Measurements from ENCODE around the gene EFCAB9.

Gene EFCAB9

DNA sequence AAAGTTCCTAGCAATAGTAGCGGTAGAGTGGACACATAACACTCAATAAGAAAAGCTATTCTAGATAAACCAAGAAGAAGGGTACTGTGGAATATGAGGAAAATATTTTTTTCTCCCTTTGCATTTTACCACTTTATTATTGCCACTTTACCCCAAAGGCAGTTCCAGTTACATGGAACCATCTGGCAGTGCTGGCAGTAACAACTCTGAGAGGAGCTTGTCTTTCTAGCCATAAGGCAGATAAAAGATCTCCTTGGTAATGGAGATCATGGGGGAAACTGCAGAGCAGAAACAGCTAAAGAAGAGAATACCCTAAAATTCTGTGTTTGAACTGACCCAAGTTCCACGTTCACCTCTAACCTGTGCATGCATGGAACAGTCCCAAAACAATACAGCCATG is 51.1 kb downstream of the EFCAB9 start:
- DNase-seq = no peak

DNA sequence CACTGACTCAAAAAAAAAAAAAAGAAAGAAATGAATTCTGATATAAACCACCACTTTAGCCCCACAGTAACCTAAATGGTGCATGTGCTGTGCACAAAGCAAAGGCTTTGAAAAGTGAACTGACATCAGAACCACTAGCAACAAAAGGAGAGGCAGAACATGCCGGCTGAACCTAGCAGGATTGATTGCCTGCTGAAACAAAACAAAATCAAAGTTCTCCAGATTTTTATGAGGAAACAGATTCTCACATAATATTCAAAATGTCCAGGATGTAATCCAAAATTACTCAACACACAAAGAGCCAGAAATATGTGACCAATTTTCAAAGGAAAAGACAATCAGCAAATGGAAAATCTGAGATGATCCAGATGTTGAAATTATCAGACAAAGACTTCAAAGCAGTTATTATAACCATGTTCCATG is 51.7 kb downstream of the EFCAB9 start:
- DNase-seq = no peak

DNA sequence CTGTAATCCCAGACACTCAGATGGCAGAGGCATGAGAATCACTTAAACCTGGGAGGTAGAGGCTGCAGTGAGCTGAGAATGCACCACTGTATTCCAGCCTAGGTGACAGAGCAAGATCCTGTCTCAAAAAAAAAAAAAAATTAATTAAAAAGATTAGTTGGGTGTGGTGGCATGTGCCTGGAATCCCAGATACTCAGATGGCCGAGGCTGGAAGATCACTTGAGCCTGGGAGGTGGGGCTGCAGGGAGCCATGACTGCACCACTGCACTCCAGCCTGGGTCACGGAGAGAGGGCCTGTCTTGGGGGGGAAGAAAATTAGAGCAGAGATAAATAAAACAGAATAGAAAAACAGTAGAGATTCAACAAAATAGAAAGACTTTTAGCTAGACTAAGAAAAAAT is 54.7 kb downstream of the EFCAB9 start:
- DNase-seq = no peak

DNA sequence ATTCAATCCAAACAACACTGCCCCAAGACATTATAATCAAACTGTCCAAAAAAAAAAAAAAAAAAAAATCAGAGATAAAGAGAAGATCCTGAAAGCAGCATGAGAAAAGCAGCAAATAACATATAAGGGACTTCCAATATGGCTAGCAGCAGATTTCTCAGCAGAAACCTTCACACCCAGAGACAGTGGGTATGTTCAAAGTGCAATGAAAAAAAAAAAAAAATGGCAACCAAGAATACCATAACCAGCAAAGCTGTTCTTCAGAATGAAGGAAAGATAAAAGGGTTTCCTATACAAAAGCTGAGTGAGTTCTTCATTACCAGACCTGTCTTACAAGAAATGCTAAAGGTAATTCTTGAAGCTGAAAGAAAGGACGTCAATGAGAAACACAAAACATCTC is 57.4 kb downstream of the EFCAB9 start:
- no peak for DNase-seq

GRCh38 chr5:172252501-172252900 is 58.5 kb downstream of the EFCAB9 start:
- no peak for DNase-seq
